Esophagus muscularis mucosa (tissue), 4 donors: ENCODE measurements around the gene SPRR3. TPM values are rescaled to one million over a fixed set of nuclear protein-coding genes. Genes with fewer than 3 reads are reported as not detected.

Experiments
- DNase-seq: peaks from one replicate; pipeline ENCODE4 v3.0.0-alpha.2; 2017; ENCODE audit errors: extremely low spot score
- H3K27ac ChIP-seq, 4 donors: fragments of 200-600 bp; sonication (generic); replicated peaks in 1 of 4; 1 replicate in 3 of 4; 2 replicates in 1 of 4; pipeline ENCODE4 v1.5.1; 2016 to 2019; ENCODE audit warnings: mild to moderate bottlenecking in 1 of 4
- H3K27me3 ChIP-seq, 4 donors: fragments of 200-600 bp; sonication (generic); one replicate each; pipeline versions ENCODE4 v1.5.1 to v1.6.0; 2016 to 2019
- H3K36me3 ChIP-seq, 4 donors: fragments of 200-600 bp; sonication (generic); one replicate each; pipeline ENCODE4 v1.5.1; 2016 to 2019
- H3K4me1 ChIP-seq, 4 donors: fragments of 200-600 bp; sonication (generic); one replicate each; pipeline ENCODE4 v1.5.1; 2016 to 2019
- H3K4me3 ChIP-seq, 4 donors: fragments of 200-600 bp; sonication (generic); 1 replicate in 2 of 4; 2 replicates in 2 of 4; pipeline ENCODE4 v1.5.1; 2016 to 2019; ENCODE audit warnings: mild to moderate bottlenecking in 4 of 4, moderate library complexity in 1 of 4
- H3K9me3 ChIP-seq, 4 donors: fragments of 200-600 bp; sonication (generic); 1 replicate in 3 of 4; 2 replicates in 1 of 4; pipeline ENCODE4 v1.5.1; 2016 to 2019
- CTCF ChIP-seq, 3 experiments: fragments of 200-600 bp in 2 of 3; fragments of 450-650 bp in 1 of 3; sonication (generic) in 2 of 3; IDR thresholded peaks; one replicate each; pipeline ENCODE4 v1.5.1; 2017 to 2019; ENCODE audit warnings: antibody characterized with exemption in 3 of 3, mild to moderate bottlenecking in 2 of 3, moderate library complexity in 1 of 3
- EP300 ChIP-seq: sonication (generic); formaldehyde crosslinking; IDR thresholded peaks from one replicate; pipeline ENCODE4 v1.6.1; 2017; ENCODE audit warnings: antibody characterized with exemption
- POLR2A ChIP-seq: fragments of 450-650 bp; IDR thresholded peaks from one replicate; pipeline ENCODE4 v1.6.1; 2017; ENCODE audit warnings: antibody characterized with exemption, moderate library complexity, mild to moderate bottlenecking, low read depth
- POLR2AphosphoS5 ChIP-seq, 2 donors: sonication (generic); formaldehyde crosslinking; IDR thresholded peaks; one replicate each; pipeline ENCODE4 v1.6.1; 2017; ENCODE audit warnings: antibody characterized with exemption in 2 of 2
- WGBS: methylation state at CpG from one replicate; pipeline ENCODE4 v1.1.5; 2018; 5-methylcytosine and 5-hydroxymethylcytosine counted together
- intact Hi-C: fragments of 100-400 bp; cut with DNase I; formaldehyde crosslinking; loops from one replicate; pipeline ENCODE4 v1.15.1; 2023
- total RNA-seq, 4 donors: library from RNA; depleted of rRNA; stranded (reverse); fragments of >200 nt; gene quantifications; one replicate each; pipeline versions ENCODE4 v1.1.0 to v1.2.1, GENCODE V29; 2016

Gene SPRR3
- total RNA-seq, 4 donors from 2014 or later: 1.6 to 5.0 TPM; not detected in 2

GRCh38 chr1:152959801-152960451 is 41.6 kb upstream of the SPRR3 start:
- TF ChIP-seq POLR2AphosphoS5 (IDR thresholded peaks at IDR 0.05) (no peak), CTCF (IDR thresholded peaks at IDR 0.05) (no peak), EP300 (no peak), POLR2A (no peak)
- intact Hi-C loops: no loop called here
- H3K36me3 ChIP-seq: no peaks in the 10 kb centered on the region

GRCh38 chr1:152960452-152961044 is 41.0 kb upstream of the SPRR3 start:
- H3K27ac ChIP-seq: no peak overlapping the region
- intact Hi-C loops: no loop called here
- 66% methylated on average over 8 of the region's 10 CpGs for WGBS
- H3K4me1 ChIP-seq: no peaks in the 10 kb centered on the region
- no peaks in the 10 kb centered on the region for H3K27me3 ChIP-seq
- H3K4me3 ChIP-seq: no peak overlapping the region
- no peak for DNase-seq
- H3K36me3 ChIP-seq: no peaks in the 10 kb centered on the region
- H3K9me3 ChIP-seq: no peaks in the 10 kb centered on the region
- TF ChIP-seq EP300 (no peak), CTCF (IDR thresholded peaks at IDR 0.05) (no peak), POLR2AphosphoS5 (IDR thresholded peaks at IDR 0.05) (no peak), POLR2A (no peak)

More at GRCh38 chr1:152959801-152960451, 41.6 kb upstream of the SPRR3 start:
- H3K27ac ChIP-seq: no peak overlapping the region
- H3K9me3 ChIP-seq: no peaks in the 10 kb centered on the region
- H3K4me3 ChIP-seq: no peak overlapping the region
- 88% methylated on average over 10 of the region's 10 CpGs for WGBS
- H3K4me1 ChIP-seq: no peaks in the 10 kb centered on the region
- H3K27me3 ChIP-seq: no peaks in the 10 kb centered on the region
- no peak for DNase-seq

- H3K4me1 ChIP-seq: no peaks in the 10 kb centered on the region
- no peaks in the 10 kb centered on the region for H3K9me3 ChIP-seq
- DNase-seq: no peak
- no peaks in the 10 kb centered on the region for H3K36me3 ChIP-seq
- WGBS: 73% methylated on average over 7 of the region's 7 CpGs
- H3K27me3 ChIP-seq: no peaks in the 10 kb centered on the region
- intact Hi-C loops: no loop called here
- H3K27ac ChIP-seq: no peak overlapping the region
- TF ChIP-seq POLR2AphosphoS5 (IDR thresholded peaks at IDR 0.05): no peak
- no peak for TF ChIP-seq EP300
- no peak for TF ChIP-seq POLR2A
- no peak for TF ChIP-seq CTCF (IDR thresholded peaks at IDR 0.05)
- no peak overlapping the region for H3K4me3 ChIP-seq
Observed at GRCh38 chr1:152961226-152961891, 40.2 kb upstream of the SPRR3 start.

GRCh38 chr1:152962876-152963415 is 38.6 kb upstream of the SPRR3 start:
- intact Hi-C loops: no loop called here
- Histone ChIP-seq H3K4me1 (no peaks in the 10 kb centered on the region), H3K9me3 (no peaks in the 10 kb centered on the region), H3K36me3 (no peaks in the 10 kb centered on the region), H3K4me3 (no peak overlapping the region), H3K27ac (no peak overlapping the region), H3K27me3 (no peaks in the 10 kb centered on the region)
- TF ChIP-seq EP300 (no peak), POLR2AphosphoS5 (IDR thresholded peaks at IDR 0.05) (no peak)
- WGBS: 79% methylated on average over 2 of the region's 2 CpGs
- DNase-seq: no peak

GRCh38 chr1:152964536-152964935 is 37.0 kb upstream of the SPRR3 start:
- 69% methylated on average over 1 of the region's 1 CpG for WGBS
- TF ChIP-seq POLR2AphosphoS5 (IDR thresholded peaks at IDR 0.05) (no peak), EP300 (no peak)
- Histone ChIP-seq H3K27me3 (no peaks in the 10 kb centered on the region), H3K4me1 (no peaks in the 10 kb centered on the region), H3K9me3 (no peaks in the 10 kb centered on the region), H3K27ac (no peak overlapping the region), H3K4me3 (no peak overlapping the region), H3K36me3 (no peaks in the 10 kb centered on the region)
- DNase-seq: no peak
- intact Hi-C loops: no loop called here
